ENCODE results near the gene ERC2. TPM values are rescaled to one million over a fixed set of nuclear protein-coding genes. Genes with fewer than 3 reads are reported as not detected.

The ERC2 gene
- total RNA-seq, 6 donors from 2014 or later: 0.67 to 14.7 (median 1.3) TPM

DNA sequence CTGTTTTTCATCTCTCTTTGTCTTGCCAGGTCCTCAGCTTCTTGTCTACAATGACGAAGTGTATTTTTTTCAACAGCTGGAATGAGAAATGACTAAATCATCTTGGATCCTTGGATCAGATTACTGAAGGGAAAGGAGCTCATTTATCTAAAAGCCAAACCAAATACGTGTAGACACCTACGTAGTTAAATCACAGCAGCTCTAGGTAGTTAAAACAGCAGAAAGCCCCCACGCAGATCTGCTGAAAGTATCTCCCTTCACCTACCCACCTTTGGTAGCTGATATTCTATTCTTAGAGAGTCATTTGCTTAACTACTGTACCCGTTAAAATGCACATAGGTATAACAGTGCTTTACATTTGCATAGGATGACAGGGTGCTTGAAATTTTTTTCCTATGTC, 875.7 kb downstream of the ERC2 start:
- TF ChIP-seq POLR2AphosphoS5 (IDR thresholded peaks at IDR 0.05) (no peak), EP300 (IDR thresholded peaks at IDR 0.05) (no peak), CTCF (IDR thresholded peaks at IDR 0.05) (no peak), POLR2A (IDR thresholded peaks at IDR 0.05) (no peak)
- WGBS, 2 donors: 79 to 90% methylated on average over 5 of the region's 5 CpGs
- no peak for DNase-seq
- Histone ChIP-seq H3K4me3 (no peak overlapping the region), H3K9me3 (no peaks in the 10 kb centered on the region), H3K27ac (no peak overlapping the region), H3K36me3 (no peaks in the 10 kb centered on the region), H3K4me1 (no peaks in the 10 kb centered on the region), H3K27me3 (no peaks in the 10 kb centered on the region)
- ATAC-seq (ENCODE audit: low FRiP score in 2 of 2): no peak

DNA sequence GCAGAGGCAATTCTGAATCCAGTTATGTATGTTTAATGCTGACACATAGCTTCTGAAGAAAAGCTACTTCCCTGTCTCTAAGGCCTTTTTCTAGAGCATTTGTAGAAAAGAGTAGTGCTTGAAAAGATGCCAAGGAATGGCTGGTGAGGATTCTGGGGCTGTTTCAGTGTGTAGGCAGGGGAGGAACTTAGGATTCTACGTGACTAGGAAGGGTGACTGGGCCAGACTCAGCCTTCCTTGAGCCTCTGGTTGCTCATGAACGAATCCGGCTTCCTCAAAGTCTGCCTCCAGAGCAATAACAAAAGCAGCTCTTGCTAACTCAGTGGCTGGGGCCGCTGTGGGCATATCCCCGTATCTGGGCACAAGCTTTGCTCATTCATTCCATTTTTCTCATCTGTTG, 876.4 kb downstream of the ERC2 start:
- Histone ChIP-seq H3K27me3 (no peaks in the 10 kb centered on the region), H3K4me3 (no peak overlapping the region), H3K4me1 (no peaks in the 10 kb centered on the region), H3K36me3 (no peaks in the 10 kb centered on the region), H3K27ac (no peak overlapping the region), H3K9me3 (no peaks in the 10 kb centered on the region)
- TF ChIP-seq POLR2AphosphoS5 (IDR thresholded peaks at IDR 0.05) (no peak), POLR2A (IDR thresholded peaks at IDR 0.05) (no peak), EP300 (IDR thresholded peaks at IDR 0.05) (no peak), CTCF (IDR thresholded peaks at IDR 0.05) (no peak)
- peak in 1 of 2 donors; percentile 25 for DNase-seq
- 66 to 78% methylated on average over 5 of the region's 5 CpGs for WGBS, 2 donors
- ATAC-seq (ENCODE audit: low FRiP score in 2 of 2): no peak

DNA sequence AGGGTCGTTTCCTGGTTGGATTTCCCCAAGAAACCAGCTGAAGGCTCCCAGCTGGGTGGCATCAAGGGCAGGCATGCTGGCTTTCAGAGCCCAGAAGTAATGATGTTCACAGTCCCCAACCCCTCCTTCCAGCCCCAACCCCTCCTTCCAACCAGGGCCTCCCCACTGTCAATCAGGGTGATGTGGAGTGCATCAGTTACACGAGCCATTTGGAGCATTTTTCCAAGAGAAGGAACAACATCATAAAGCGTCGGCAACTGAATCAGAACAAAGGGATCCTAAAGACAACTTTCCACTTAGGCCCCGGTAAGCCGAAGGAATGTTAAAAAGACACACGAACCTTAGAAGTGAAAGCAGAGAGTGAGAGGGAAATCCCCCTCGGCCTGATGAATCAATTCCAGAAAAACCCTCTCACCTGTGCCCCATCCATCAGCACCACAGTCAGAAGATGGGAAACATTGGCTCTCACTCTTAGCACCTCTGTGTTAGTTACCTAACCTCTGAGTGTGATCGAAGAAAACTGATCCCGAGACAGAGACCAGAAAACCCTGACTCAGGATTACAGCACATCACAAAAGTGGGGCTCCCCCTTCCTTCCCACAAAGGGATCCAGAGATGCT, 880.0 kb downstream of the ERC2 start:
- Histone ChIP-seq H3K27me3 (no peaks in the 10 kb centered on the region), H3K4me1 (no peaks in the 10 kb centered on the region), H3K27ac (no peak overlapping the region), H3K4me3 (no peak overlapping the region), H3K9me3 (no peaks in the 10 kb centered on the region), H3K36me3 (no peaks in the 10 kb centered on the region)
- WGBS, 2 donors: 60 to 70% methylated on average over 10 of the region's 10 CpGs
- no peak for ATAC-seq (ENCODE audit: low FRiP score in 2 of 2)
- no peak for TF ChIP-seq CTCF (IDR thresholded peaks at IDR 0.05)
- no peak for TF ChIP-seq POLR2A (IDR thresholded peaks at IDR 0.05)
- TF ChIP-seq POLR2AphosphoS5 (IDR thresholded peaks at IDR 0.05): no peak
- no peak for TF ChIP-seq EP300 (IDR thresholded peaks at IDR 0.05)
- DNase-seq: no peak

DNA sequence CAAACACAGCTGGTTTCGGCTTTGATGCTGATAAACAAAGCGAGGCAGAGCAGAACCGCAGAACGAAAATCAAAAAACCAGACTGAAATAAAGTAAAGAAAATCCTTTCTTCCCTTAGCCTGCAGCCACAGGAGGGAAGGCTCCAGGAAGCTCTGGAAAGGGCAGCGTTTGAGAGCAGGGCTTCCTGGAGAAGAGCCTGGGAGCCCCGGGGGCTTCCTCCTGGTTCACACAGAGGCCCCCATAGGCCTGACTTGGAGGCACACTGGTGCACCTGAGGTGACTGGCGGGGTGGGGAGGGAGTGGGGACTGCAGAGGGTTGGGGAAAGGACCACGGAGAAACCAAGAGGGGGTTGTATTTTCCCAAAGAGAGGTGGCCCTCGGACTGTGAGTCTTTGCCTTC, 882.4 kb downstream of the ERC2 start:
- peak in 1 of 2 donors; percentile 6 for DNase-seq
- H3K4me3 ChIP-seq: no peak overlapping the region
- no peak overlapping the region for H3K27ac ChIP-seq
- no peaks in the 10 kb centered on the region for H3K4me1 ChIP-seq
- no peaks in the 10 kb centered on the region for H3K36me3 ChIP-seq
- H3K9me3 ChIP-seq: no peaks in the 10 kb centered on the region
- ATAC-seq (ENCODE audit: low FRiP score in 2 of 2): no peak
- TF ChIP-seq POLR2AphosphoS5 (IDR thresholded peaks at IDR 0.05) (no peak), POLR2A (IDR thresholded peaks at IDR 0.05) (no peak), EP300 (IDR thresholded peaks at IDR 0.05) (no peak), CTCF (IDR thresholded peaks at IDR 0.05) (no peak)
- H3K27me3 ChIP-seq: no peaks in the 10 kb centered on the region
- 64 to 65% methylated on average over 8 to 9 of the region's 9 CpGs for WGBS, 2 donors

- H3K4me3 ChIP-seq: no peak overlapping the region
- no peaks in the 10 kb centered on the region for H3K36me3 ChIP-seq
- no peak for ATAC-seq (ENCODE audit: low FRiP score in 2 of 2)
- no peaks in the 10 kb centered on the region for H3K9me3 ChIP-seq
- H3K27me3 ChIP-seq: no peaks in the 10 kb centered on the region
- WGBS, 2 donors: 82 to 85% methylated on average over 15 of the region's 15 CpGs
- no peak overlapping the region for H3K27ac ChIP-seq
- DNase-seq: no peak
- TF ChIP-seq EP300 (IDR thresholded peaks at IDR 0.05): no peak
- no peak for TF ChIP-seq POLR2A (IDR thresholded peaks at IDR 0.05)
- TF ChIP-seq CTCF (IDR thresholded peaks at IDR 0.05): no peak
- no peak for TF ChIP-seq POLR2AphosphoS5 (IDR thresholded peaks at IDR 0.05)
- no peaks in the 10 kb centered on the region for H3K4me1 ChIP-seq
Observed at GRCh38 chr3:55584716-55585368, 883.4 kb downstream of the ERC2 start.

Measured in upper lobe of left lung (tissue), 6 donors.